ENCODE results near the gene MYH7.

DNA sequence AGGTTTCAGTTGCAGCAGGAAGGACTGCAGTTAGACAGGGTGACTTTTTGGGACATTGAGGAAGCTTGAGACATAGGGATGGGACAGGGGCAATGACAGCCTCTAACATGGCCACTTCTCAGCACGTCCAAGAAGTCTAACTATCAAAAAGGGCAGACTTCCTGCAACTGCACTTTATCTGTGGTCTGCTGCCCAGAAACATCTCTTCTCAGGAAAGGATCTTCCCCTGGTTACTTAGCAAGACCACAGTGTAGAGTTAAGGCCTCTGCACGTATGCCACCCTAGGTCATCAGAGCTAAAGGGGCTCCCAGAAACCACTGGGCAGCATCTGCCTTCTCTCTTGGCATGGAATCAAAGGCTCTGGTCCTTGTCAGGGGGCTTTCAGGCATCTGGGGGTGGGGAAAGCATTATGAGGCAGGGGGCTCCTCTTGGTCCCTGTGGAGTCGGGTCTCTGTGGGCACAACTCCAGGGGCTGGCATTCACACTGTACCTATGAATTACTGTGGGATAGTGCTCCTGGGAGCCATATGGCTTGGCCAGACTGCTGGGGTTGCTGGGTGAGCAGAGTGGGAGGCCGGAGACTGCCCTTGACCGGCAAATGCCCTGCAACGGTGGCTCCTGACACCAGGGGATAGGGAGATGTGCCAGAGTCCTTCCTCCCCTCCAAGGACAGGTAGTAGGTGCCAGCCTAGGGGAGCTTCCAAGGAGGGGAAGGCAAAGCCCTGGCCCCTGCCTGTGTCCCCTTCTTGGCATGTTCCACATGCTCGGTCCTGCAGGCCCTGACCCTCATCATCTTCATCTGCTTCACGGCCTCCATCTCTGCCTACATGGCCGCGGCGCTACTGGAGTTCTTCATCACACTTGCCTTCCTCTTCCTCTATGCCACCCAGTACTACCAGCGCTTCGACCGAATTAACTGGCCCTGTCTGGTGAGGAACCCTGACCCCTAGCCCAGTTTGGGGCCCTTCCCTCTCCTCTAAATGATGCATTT lies 57.6 kb downstream of the MYH7 start:
- TF ChIP-seq, protein P1, sequence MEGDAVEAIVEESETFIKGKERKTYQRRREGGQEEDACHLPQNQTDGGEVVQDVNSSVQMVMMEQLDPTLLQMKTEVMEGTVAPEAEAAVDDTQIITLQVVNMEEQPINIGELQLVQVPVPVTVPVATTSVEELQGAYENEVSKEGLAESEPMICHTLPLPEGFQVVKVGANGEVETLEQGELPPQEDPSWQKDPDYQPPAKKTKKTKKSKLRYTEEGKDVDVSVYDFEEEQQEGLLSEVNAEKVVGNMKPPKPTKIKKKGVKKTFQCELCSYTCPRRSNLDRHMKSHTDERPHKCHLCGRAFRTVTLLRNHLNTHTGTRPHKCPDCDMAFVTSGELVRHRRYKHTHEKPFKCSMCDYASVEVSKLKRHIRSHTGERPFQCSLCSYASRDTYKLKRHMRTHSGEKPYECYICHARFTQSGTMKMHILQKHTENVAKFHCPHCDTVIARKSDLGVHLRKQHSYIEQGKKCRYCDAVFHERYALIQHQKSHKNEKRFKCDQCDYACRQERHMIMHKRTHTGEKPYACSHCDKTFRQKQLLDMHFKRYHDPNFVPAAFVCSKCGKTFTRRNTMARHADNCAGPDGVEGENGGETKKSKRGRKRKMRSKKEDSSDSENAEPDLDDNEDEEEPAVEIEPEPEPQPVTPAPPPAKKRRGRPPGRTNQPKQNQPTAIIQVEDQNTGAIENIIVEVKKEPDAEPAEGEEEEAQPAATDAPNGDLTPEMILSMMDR (IDR thresholded peaks at IDR 0.05), result no peak
- no peak for TF ChIP-seq POLR2A (IDR thresholded peaks at IDR 0.05)

All from thyroid gland (tissue), 4 donors.